DOHH2 (cell line): Measurements from ENCODE around the gene LHX6.
A peak's percentile ranks its signal among the peaks of the same experiment; 100 is the strongest.

Experiments
- H3F3A ChIP-seq: fragments of 200-600 bp; sonication (generic), shearing (Covaris generic); 2 replicates; pipeline ENCODE4 v1.6.0; 2016; ENCODE audit warnings: antibody characterized with exemption, mild to moderate bottlenecking; ENCODE audit not compliant: control insufficient read depth, insufficient read depth
- H3K27ac ChIP-seq: fragments of 200-600 bp; sonication (generic); 2 replicates; pipeline ENCODE4 v1.5.1; 2014; ENCODE audit warnings: low read depth, mild to moderate bottlenecking, low read length, moderate library complexity
- H3K27me3 ChIP-seq: fragments of 200-600 bp; sonication (generic); 2 replicates; pipeline ENCODE4 v1.6.1; 2014; ENCODE audit warnings: mild to moderate bottlenecking, low read length, mixed read lengths; ENCODE audit not compliant: control insufficient read depth
- H3K36me3 ChIP-seq: fragments of 200-600 bp; sonication (generic); 2 replicates; pipeline ENCODE4 v1.6.1; 2014; ENCODE audit warnings: mild to moderate bottlenecking, low read length, moderate library complexity, mixed read lengths; ENCODE audit not compliant: control insufficient read depth
- H3K4me1 ChIP-seq: fragments of 200-600 bp; sonication (generic); 2 replicates; pipeline ENCODE4 v1.6.1; 2014; ENCODE audit warnings: mild to moderate bottlenecking, low read length, mixed read lengths; ENCODE audit not compliant: control insufficient read depth
- H3K4me2 ChIP-seq: fragments of 200-600 bp; sonication (generic); 2 replicates; pipeline ENCODE4 v1.6.0; 2014; ENCODE audit warnings: mild to moderate bottlenecking, low read length, moderate library complexity
- H3K4me3 ChIP-seq: fragments of 200-600 bp; sonication (generic); 2 replicates; pipeline ENCODE4 v1.5.1; 2014; ENCODE audit warnings: mild to moderate bottlenecking, low read length, mixed read lengths
- H3K79me2 ChIP-seq: fragments of 200-600 bp; sonication (generic); 2 replicates; pipeline ENCODE4 v1.6.1; 2014; ENCODE audit warnings: mild to moderate bottlenecking, low read length, mixed read lengths; ENCODE audit not compliant: control insufficient read depth
- H3K9me2 ChIP-seq: fragments of 200-600 bp; sonication (generic); replicated peaks from 2 replicates; pipeline ENCODE4 v1.6.1; 2014; ENCODE audit warnings: mild to moderate bottlenecking, low read length, mixed read lengths; ENCODE audit not compliant: control insufficient read depth
- H3K9me3 ChIP-seq: fragments of 200-600 bp; sonication (generic); 2 replicates; pipeline ENCODE4 v1.6.1; 2014; ENCODE audit warnings: antibody characterized with exemption, low read length, mixed read lengths; ENCODE audit not compliant: control insufficient read depth, insufficient read depth
- H4K20me1 ChIP-seq: fragments of 200-600 bp; sonication (generic); 2 replicates; pipeline ENCODE4 v1.6.0; 2014; ENCODE audit warnings: low read depth, mild to moderate bottlenecking, antibody characterized with exemption, low read length, moderate library complexity; ENCODE audit not compliant: control insufficient read depth, insufficient read depth
- CTCF ChIP-seq: fragments of 200-600 bp; sonication (generic); IDR thresholded peaks from one replicate; pipeline ENCODE4 v1.5.1; 2014; ENCODE audit warnings: antibody characterized with exemption, mild to moderate bottlenecking, low read depth, low read length; ENCODE audit not compliant: poor library complexity, severe bottlenecking
- EZH2phosphoT487 ChIP-seq: fragments of 200-600 bp; sonication (generic); IDR thresholded peaks from 2 replicates; pipeline ENCODE4 v1.6.1; 2017; ENCODE audit warnings: borderline replicate concordance, mild to moderate bottlenecking, antibody characterized with exemption, low read length, moderate library complexity, mixed read lengths

LHX6 gene

GRCh38 chr9:122228568-122229484 lies at the start of gene LHX6:
Gene LHX6, minus strand, starts transcription at chr9:122228957. Its CDS starts 217 bp downstream, at chr9:122228740.
- TF ChIP-seq CTCF (no peak), EZH2phosphoT487 (no peak)

GRCh38 chr9:122277285-122277897 lies 48.6 kb upstream of the LHX6 start:
- TF ChIP-seq EZH2phosphoT487 (no peak), CTCF (no peak)
- Histone ChIP-seq H3K4me2 (no peak overlapping the region), H3K4me1 (no peaks in the 10 kb centered on the region), H3K9me2 (no peaks in the 10 kb centered on the region), H3F3A (peaks cover 3% of the 10 kb centered on the region; the same call in 1 of the 2 replicates), H3K27ac (no peak overlapping the region), H3K79me2 (peaks cover 100% of the 10 kb centered on the region), H3K9me3 (peaks cover 19% of the 10 kb centered on the region), H3K27me3 (no peaks in the 10 kb centered on the region), H3K4me3 (no peak overlapping the region), H3K36me3 (peaks cover 94% of the 10 kb centered on the region), H4K20me1 (peaks cover 2% of the 10 kb centered on the region; the same call in 1 of the 2 replicates)

More at GRCh38 chr9:122228568-122229484, at the start of gene LHX6:
- Histone ChIP-seq H3K79me2 (no peaks in the 10 kb centered on the region), H3K9me3 (no peaks in the 10 kb centered on the region), H3F3A (no peaks in the 10 kb centered on the region), H3K36me3 (no peaks in the 10 kb centered on the region), H3K4me2 (peak within 1 kb of the TSS; percentile 26; the same call in 1 of the 2 replicates), H3K27me3 (peaks cover 22% of the 10 kb centered on the region), H3K9me2 (no peaks in the 10 kb centered on the region), H3K4me3 (no peak within 1 kb of the TSS), H3K4me1 (no peaks in the 10 kb centered on the region), H4K20me1 (no peaks in the 10 kb centered on the region), H3K27ac (no peak within 1 kb of the TSS)

GRCh38 chr9:122276096-122276495 lies 47.3 kb upstream of the LHX6 start:
- peaks cover 3% of the 10 kb centered on the region; the same call in 1 of the 2 replicates for H3F3A ChIP-seq
- peaks cover 19% of the 10 kb centered on the region for H3K9me3 ChIP-seq
- H3K27me3 ChIP-seq = no peaks in the 10 kb centered on the region
- TF ChIP-seq EZH2phosphoT487 (no peak), CTCF (no peak)
- no peak overlapping the region for H3K4me3 ChIP-seq
- peaks cover 99% of the 10 kb centered on the region for H3K79me2 ChIP-seq
- H4K20me1 ChIP-seq = peaks cover 2% of the 10 kb centered on the region; the same call in 1 of the 2 replicates
- H3K36me3 ChIP-seq = peaks cover 93% of the 10 kb centered on the region
- H3K4me2 ChIP-seq = no peak overlapping the region
- H3K4me1 ChIP-seq = no peaks in the 10 kb centered on the region; the same call in 1 of the 2 replicates
- H3K9me2 ChIP-seq = no peaks in the 10 kb centered on the region
- no peak overlapping the region for H3K27ac ChIP-seq
